ENCODE measurements around the gene CHIC2.

DNA sequence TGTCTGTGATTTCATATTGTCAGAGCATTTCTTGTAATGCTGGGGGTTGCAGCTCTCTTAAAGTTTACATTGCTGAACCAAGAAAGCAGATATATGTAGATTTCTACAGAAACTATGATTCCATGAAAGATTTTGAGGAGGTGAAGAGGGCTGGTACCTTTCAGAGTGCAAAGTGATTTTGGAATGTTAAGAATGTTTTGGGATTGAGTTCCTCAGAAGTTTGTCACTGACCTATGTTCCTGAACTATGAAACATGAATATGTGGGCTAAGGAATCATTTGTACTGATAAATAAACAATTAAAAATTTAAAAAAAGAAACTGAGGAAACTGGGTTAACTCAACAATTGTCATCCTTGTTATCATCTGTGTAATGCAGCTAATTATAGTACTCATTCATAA is 12.3 kb upstream of the CHIC2 start:
- TF ChIP-seq MAZ (IDR thresholded peaks at IDR 0.05; ENCODE audit: borderline replicate concordance, low read depth, low read length) = no peak
- no peak for TF ChIP-seq NFE2L2 (IDR thresholded peaks at IDR 0.05; ENCODE audit: low read depth, low read length)
- no peak for TF ChIP-seq POLR2A (IDR thresholded peaks at IDR 0.05; ENCODE audit: low read depth, low read length)
